Mesodermal cell (in vitro differentiated cells): ENCODE data around the gene ELOVL5.

ENCODE experiments used
- H3K27ac ChIP-seq: 2 replicates; pipeline ENCODE4 v1.7.0; 2013; ENCODE audit warnings: mild to moderate bottlenecking, low read depth, low read length, moderate library complexity; ENCODE audit not compliant: severe bottlenecking
- H3K36me3 ChIP-seq: 2 replicates; pipeline ENCODE4 v1.7.1; 2013; ENCODE audit warnings: mild to moderate bottlenecking, low read length, moderate library complexity; ENCODE audit not compliant: control insufficient read depth, insufficient read depth
- H3K4me1 ChIP-seq: one replicate; pipeline ENCODE4 v1.7.1; 2013; ENCODE audit warnings: mild to moderate bottlenecking, low read length; ENCODE audit not compliant: insufficient read depth, control insufficient read depth, poor library complexity, severe bottlenecking
- H3K4me3 ChIP-seq: 2 replicates; pipeline ENCODE4 v1.7.0; 2013; ENCODE audit warnings: low read length, control low read depth, mild to moderate bottlenecking; ENCODE audit not compliant: insufficient read depth, poor library complexity, severe bottlenecking; ENCODE audit errors: extremely low read depth
- H3K9me3 ChIP-seq: 2 replicates; pipeline ENCODE4 v1.7.1; 2013; ENCODE audit warnings: mild to moderate bottlenecking, low read length, moderate library complexity; ENCODE audit not compliant: control insufficient read depth
- WGBS, 2 experiments: methylation state at CpG; one replicate each; pipeline ENCODE4 v1.1.5; 2013; ENCODE audit warnings: missing lambda C conversion rate in 2 of 2; ENCODE audit not compliant: insufficient coverage in 2 of 2; 5-methylcytosine and 5-hydroxymethylcytosine counted together

ELOVL5 gene

GRCh38 chr6:53376661-53377226, 28.0 kb upstream of the ELOVL5 start:
- H3K4me1 ChIP-seq: no peaks in the 10 kb centered on the region
- WGBS, 2 experiments: 91 to 97% methylated on average over 3 of the region's 5 CpGs
- H3K36me3 ChIP-seq: no peaks in the 10 kb centered on the region
- no peaks in the 10 kb centered on the region for H3K9me3 ChIP-seq
- no peak overlapping the region for H3K4me3 ChIP-seq
- no peak overlapping the region for H3K27ac ChIP-seq

- Histone ChIP-seq H3K4me1 (no peaks in the 10 kb centered on the region), H3K9me3 (no peaks in the 10 kb centered on the region), H3K27ac (no peak overlapping the region), H3K4me3 (no peak overlapping the region), H3K36me3 (no peaks in the 10 kb centered on the region)
Measured at GRCh38 chr6:53375847-53376246, 27.1 kb upstream of the ELOVL5 start.

- Histone ChIP-seq H3K9me3 (no peaks in the 10 kb centered on the region), H3K4me1 (peaks cover 5% of the 10 kb centered on the region), H3K36me3 (no peaks in the 10 kb centered on the region), H3K4me3 (no peak overlapping the region), H3K27ac (no peak overlapping the region)
- 74% methylated on average over 2 of the region's 4 CpGs; no CpG with 5 or more reads in 1 of the 2 experiments for WGBS, 2 experiments
Measured at GRCh38 chr6:53373638-53374037, 24.9 kb upstream of the ELOVL5 start.

GRCh38 chr6:53369876-53370515, 21.2 kb upstream of the ELOVL5 start:
- Histone ChIP-seq H3K27ac (no peak overlapping the region), H3K36me3 (no peaks in the 10 kb centered on the region), H3K9me3 (no peaks in the 10 kb centered on the region), H3K4me1 (peaks cover 5% of the 10 kb centered on the region), H3K4me3 (no peak overlapping the region)
- WGBS, 2 experiments: 79 to 81% methylated on average over 3 to 5 of the region's 6 CpGs

GRCh38 chr6:53369051-53369450, 20.3 kb upstream of the ELOVL5 start:
- Histone ChIP-seq H3K27ac (no peak overlapping the region), H3K4me1 (peaks cover 5% of the 10 kb centered on the region), H3K9me3 (no peaks in the 10 kb centered on the region), H3K36me3 (no peaks in the 10 kb centered on the region), H3K4me3 (no peak overlapping the region)
- WGBS, 2 experiments: 83 to 92% methylated on average over 1 to 2 of the region's 2 CpGs

- Histone ChIP-seq H3K4me1 (peaks cover 5% of the 10 kb centered on the region), H3K27ac (no peak overlapping the region), H3K4me3 (no peak overlapping the region), H3K36me3 (no peaks in the 10 kb centered on the region), H3K9me3 (peaks cover 6% of the 10 kb centered on the region)
- 100% methylated on average over 2 of the region's 4 CpGs for WGBS, 2 experiments
Measured at GRCh38 chr6:53366128-53366641, 17.4 kb upstream of the ELOVL5 start.

- Histone ChIP-seq H3K4me3 (no peak overlapping the region), H3K9me3 (peaks cover 6% of the 10 kb centered on the region), H3K36me3 (no peaks in the 10 kb centered on the region), H3K27ac (no peak overlapping the region), H3K4me1 (peaks cover 3% of the 10 kb centered on the region)
- WGBS, 2 experiments: 94 to 95% methylated on average over 28 to 34 of the region's 37 CpGs
Measured at GRCh38 chr6:53363341-53364079, 14.8 kb upstream of the ELOVL5 start.

GRCh38 chr6:53361549-53362031, 12.8 kb upstream of the ELOVL5 start:
- Histone ChIP-seq H3K4me1 (peaks cover 10% of the 10 kb centered on the region), H3K36me3 (no peaks in the 10 kb centered on the region), H3K27ac (no peak overlapping the region), H3K9me3 (peaks cover 6% of the 10 kb centered on the region), H3K4me3 (no peak overlapping the region)
- WGBS, 2 experiments: 83 to 93% methylated on average over 4 of the region's 4 CpGs

- Histone ChIP-seq H3K27ac (peak overlapping the region; percentile 92), H3K9me3 (peaks cover 6% of the 10 kb centered on the region), H3K4me1 (peaks cover 10% of the 10 kb centered on the region), H3K4me3 (no peak overlapping the region), H3K36me3 (no peaks in the 10 kb centered on the region)
- WGBS, 2 experiments: 79 to 87% methylated on average over 9 of the region's 10 CpGs
Measured at GRCh38 chr6:53360093-53360912, 11.6 kb upstream of the ELOVL5 start.

- 3 to 5% methylated on average over 4 to 5 of the region's 10 CpGs for WGBS, 2 experiments
- Histone ChIP-seq H3K27ac (peak overlapping the region; percentile 92), H3K36me3 (no peaks in the 10 kb centered on the region), H3K9me3 (peaks cover 6% of the 10 kb centered on the region), H3K4me3 (peak overlapping the region; percentile 46), H3K4me1 (peaks cover 10% of the 10 kb centered on the region)
Measured at GRCh38 chr6:53359843-53360092, 11.0 kb upstream of the ELOVL5 start.
